ENCODE results near the gene NOVA1. TPM values are rescaled to one million over a fixed set of nuclear protein-coding genes. Genes with fewer than 3 reads are reported as not detected.

The NOVA1 gene
- total RNA-seq, 1 donor, result 6.9 TPM

GRCh38 chr14:26463136-26463535 is 134.7 kb downstream of the NOVA1 start:
- no peak overlapping the region for H3K4me3 ChIP-seq (ENCODE audit: low read depth, low read length)
- no peak for DNase-seq (ENCODE audit: low read depth)
- TF ChIP-seq CTCF (IDR thresholded peaks at IDR 0.05; ENCODE audit: insufficient read depth, low read depth, low read length), result no peak

- no peak for TF ChIP-seq CTCF (IDR thresholded peaks at IDR 0.05; ENCODE audit: insufficient read depth, low read depth, low read length)
- no peak overlapping the region for H3K4me3 ChIP-seq (ENCODE audit: low read depth, low read length)
- DNase-seq (ENCODE audit: low read depth), result no peak
Measured at GRCh38 chr14:26454105-26454504, 143.7 kb downstream of the NOVA1 start.

GRCh38 chr14:26448181-26448855 is 149.5 kb downstream of the NOVA1 start:
- no peak for TF ChIP-seq CTCF (IDR thresholded peaks at IDR 0.05; ENCODE audit: insufficient read depth, low read depth, low read length)
- no peak for DNase-seq (ENCODE audit: low read depth)
- H3K4me3 ChIP-seq (ENCODE audit: low read depth, low read length), result no peak overlapping the region

- no peak for TF ChIP-seq CTCF (IDR thresholded peaks at IDR 0.05; ENCODE audit: insufficient read depth, low read depth, low read length)
- peak; percentile 6 for DNase-seq (ENCODE audit: low read depth)
- H3K4me3 ChIP-seq (ENCODE audit: low read depth, low read length), result no peak overlapping the region
Measured at GRCh38 chr14:26444822-26445221, 153.0 kb downstream of the NOVA1 start.

GRCh38 chr14:26443654-26444053 is 154.2 kb downstream of the NOVA1 start:
- H3K4me3 ChIP-seq (ENCODE audit: low read depth, low read length), result no peak overlapping the region
- no peak for DNase-seq (ENCODE audit: low read depth)
- no peak for TF ChIP-seq CTCF (IDR thresholded peaks at IDR 0.05; ENCODE audit: insufficient read depth, low read depth, low read length)

- no peak overlapping the region for H3K4me3 ChIP-seq (ENCODE audit: low read depth, low read length)
- no peak for TF ChIP-seq CTCF (IDR thresholded peaks at IDR 0.05; ENCODE audit: insufficient read depth, low read depth, low read length)
- DNase-seq (ENCODE audit: low read depth), result no peak
Measured at GRCh38 chr14:26429205-26429604, 168.6 kb downstream of the NOVA1 start.

GRCh38 chr14:26427097-26427496 is 170.7 kb downstream of the NOVA1 start:
- H3K4me3 ChIP-seq (ENCODE audit: low read depth, low read length), result no peak overlapping the region
- peak; percentile 36 for DNase-seq (ENCODE audit: low read depth)
- no peak for TF ChIP-seq CTCF (IDR thresholded peaks at IDR 0.05; ENCODE audit: insufficient read depth, low read depth, low read length)

Data from fibroblast of villous mesenchyme (primary cell).